K562 (cell line): ENCODE measurements around the gene TRIM25. TPM values are rescaled to one million over a fixed set of nuclear protein-coding genes. Genes with fewer than 3 reads are reported as not detected.

Source experiments
- ATAC-seq: fragments of 200-7000 bp; cut with Tn5 transposase; 3 replicates; pipeline ENCODE4 v1.9.1; 2020; ENCODE audit warnings: moderate library complexity
- BruUV-seq: library from RNA; stranded (reverse); fragments of 400-500 nt; replicated peaks from 2 replicates; lab custom pipeline; 2021; lab: Mats Ljungman, UMichigan
- CTCF ChIA-PET: fragments of 300-600 bp; formaldehyde crosslinking; extraction: SDS; loops from one replicate; lab custom pipeline; 2021; ENCODE audit warnings: low intra/inter-chr PET ratio; lab: Yijun Ruan, JAX
- POLR2A ChIA-PET: fragments of 300-600, 350-650 bp; sonication (Branson Sonifier 250); formaldehyde crosslinking; extraction: SDS; loops from one replicate; lab custom pipeline; 2021; ENCODE audit warnings: antibody characterized with exemption, inconsistent platforms; lab: Yijun Ruan, JAX
- DNase-seq, 4 experiments: peaks; one replicate each; pipeline versions ENCODE4 v3.0.0 to v3.0.0-alpha.2; 2011 to 2018; ENCODE audit warnings: low spot score in 3 of 4, mixed read lengths in 3 of 4; ENCODE audit errors: extremely low read depth in 1 of 4
- FAIRE-seq: peaks from 2 replicates; lab custom pipeline; 2011; peaks lifted over from hg19 to GRCh38; lab: Jason Lieb, UNC
- H2AFZ ChIP-seq: 2 replicates; pipeline ENCODE4 v1.6.0; 2011; ENCODE audit warnings: low read depth, low read length, control low read depth, inconsistent platforms
- H3K27ac ChIP-seq: fragments of 200-600 bp; 3 replicates; pipeline ENCODE4 v1.8.0; 2011; ENCODE audit warnings: low read depth, mild to moderate bottlenecking, control low read depth, inconsistent platforms, low read length, moderate library complexity, mixed read lengths; ENCODE audit errors: extremely low read depth
- H3K27me3 ChIP-seq, 2 experiments: fragments of 300-600 bp in 1 of 2; 2 replicates in 1 of 2; 3 replicates in 1 of 2; pipeline versions ENCODE4 v1.6.0 to v1.8.0; 2011; ENCODE audit warnings: inconsistent platforms in 2 of 2, low read length in 2 of 2, mild to moderate bottlenecking in 1 of 2, mixed read lengths in 1 of 2, moderate library complexity in 1 of 2; ENCODE audit not compliant: control insufficient read depth in 2 of 2, insufficient read depth in 2 of 2
- H3K36me3 ChIP-seq: fragments of 300-600 bp; 3 replicates; pipeline ENCODE4 v1.8.0; 2011; ENCODE audit warnings: mild to moderate bottlenecking, low read length, inconsistent platforms; ENCODE audit not compliant: control insufficient read depth, insufficient read depth
- H3K4me1 ChIP-seq, 2 experiments: fragments of 200-600 bp in 1 of 2; replicated peaks in 1 of 2; 2 replicates in 1 of 2; 3 replicates in 1 of 2; pipeline versions ENCODE4 v1.5.1 to v1.8.0; 2011; ENCODE audit warnings: inconsistent platforms in 2 of 2, low read length in 2 of 2, mild to moderate bottlenecking in 1 of 2, mixed read lengths in 1 of 2, moderate library complexity in 1 of 2; ENCODE audit not compliant: control insufficient read depth in 2 of 2, insufficient read depth in 2 of 2
- H3K4me2 ChIP-seq: 2 replicates; pipeline ENCODE4 v1.6.1; 2011; ENCODE audit warnings: low read length, control low read depth, inconsistent platforms, mixed read lengths; ENCODE audit not compliant: insufficient read depth
- H3K4me3 ChIP-seq: fragments of 200-600 bp; sonication (generic), shearing (Covaris generic); 2 replicates; pipeline ENCODE4 v1.5.1; 2016; ENCODE audit warnings: control low read depth, inconsistent platforms
- H3K79me2 ChIP-seq: fragments of 200-600 bp; 3 replicates; pipeline ENCODE4 v1.8.0; 2011; ENCODE audit warnings: low read length, inconsistent platforms; ENCODE audit not compliant: control insufficient read depth, insufficient read depth
- H3K9ac ChIP-seq, 2 experiments: 2 replicates each; pipeline versions ENCODE4 v1.6.0 to v1.6.1; 2011; ENCODE audit warnings: low read depth in 2 of 2, low read length in 2 of 2, control low read depth in 1 of 2, inconsistent platforms in 1 of 2, mild to moderate bottlenecking in 1 of 2, mixed read lengths in 1 of 2; ENCODE audit not compliant: insufficient read depth in 1 of 2
- H3K9me1 ChIP-seq: one replicate; pipeline ENCODE4 v1.6.0; 2011; ENCODE audit warnings: inconsistent platforms, mild to moderate bottlenecking, low read length, moderate library complexity; ENCODE audit not compliant: control insufficient read depth, insufficient read depth
- H3K9me3 ChIP-seq: replicated peaks from 2 replicates; pipeline ENCODE4 v1.5.1; 2011; ENCODE audit warnings: low read depth, low read length, inconsistent platforms; ENCODE audit not compliant: control insufficient read depth, insufficient read depth
- H4K20me1 ChIP-seq: replicated peaks from 2 replicates; pipeline ENCODE4 v1.6.1; 2011; ENCODE audit warnings: low read length, inconsistent platforms, mixed read lengths; ENCODE audit not compliant: control insufficient read depth, insufficient read depth
- AFF1 ChIP-seq, 2 experiments: fragments of 450-650 bp; IDR thresholded peaks; 2 replicates each; pipeline ENCODE4 v1.6.1; 2018; ENCODE audit warnings: mild to moderate bottlenecking in 2 of 2, low read depth in 1 of 2; ENCODE audit not compliant: partially characterized antibody in 2 of 2
- ZNF212 ChIP-seq: fragments of 450-650 bp; formaldehyde crosslinking; IDR thresholded peaks from 2 replicates; pipeline ENCODE4 v1.4.0; 2020; ENCODE audit warnings: mild to moderate bottlenecking
- in situ Hi-C: fragments of 300-500 bp; cut with MboI; formaldehyde crosslinking; loops from 4 replicates; pipeline ENCODE4 v1.15.0; 2018; ENCODE audit warnings: inconsistent platforms, mixed read lengths
- intact Hi-C: fragments of 100-400 bp; cut with micrococcal nuclease; formaldehyde crosslinking; loops from 2 replicates; pipeline ENCODE4 v1.14.2; 2022
- polyA plus RNA-seq, 8 experiments: library from polyadenylated mRNA; depleted of rRNA in 4 of 8; stranded (reverse) in 5 of 8; unstranded in 3 of 8; fragments of >200 nt; fragmentation: Nextera tagmentation in 2 of 8; fragmentation: Illumina TruSeq in 1 of 8; extraction: Ambion mirVana in 2 of 8; extraction: Trizol in 1 of 8; gene quantifications; 2 replicates each; pipeline versions ENCODE4 v1.2.1 to v1.2.3, GENCODE V29; 2011 to 2014; ENCODE audit warnings: inconsistent platforms in 1 of 8, missing spikeins in 1 of 8
- total RNA-seq, 7 experiments: library from RNA; depleted of rRNA in 6 of 7; stranded (reverse); fragments of >200 nt in 6 of 7; fragmentation: Illumina TruSeq in 2 of 7; extraction: Trizol in 2 of 7; gene quantifications; 2 replicates each; pipeline versions ENCODE4 v1.2.1 to v1.2.3, GENCODE V29; 2011 to 2021; ENCODE audit warnings: low replicate concordance in 1 of 7

TRIM25 gene
- total and polyA plus RNA-seq, 9 of the 15 experiments (the other 6 are each of a cell fraction or from before 2014, with no cell fraction given): 5.9 to 49.5 (median 24.5) TPM

- Histone ChIP-seq H3K4me1 (no peaks in the 10 kb centered on the region; a peak in 1 of 5 replicates), H3K9me3 (no peaks in the 10 kb centered on the region), H3K27me3 (no peaks in the 10 kb centered on the region), H3K36me3 (no peaks in the 10 kb centered on the region), H3K9me1 (no peaks in the 10 kb centered on the region), H3K4me3 (no peak overlapping the region), H3K4me2 (no peak overlapping the region), H2AFZ (no peak overlapping the region; the same call in 1 of the 2 replicates), H3K27ac (no peak overlapping the region), H3K79me2 (no peaks in the 10 kb centered on the region), H4K20me1 (no peaks in the 10 kb centered on the region), H3K9ac (no peak overlapping the region)
- BruUV-seq: no TSS peak
- POLR2A ChIA-PET: no interaction called here
- FAIRE-seq: no peak
- DNase-seq: no peak
- intact Hi-C loops: no loop called here
- peak in 1 of 2 experiments; percentile 35 for TF ChIP-seq AFF1 (IDR thresholded peaks at IDR 0.05; ENCODE audit: low read depth in 1 of 2, partially characterized antibody in 2 of 2)
- TF ChIP-seq ZNF212: no peak
- in situ Hi-C loops: no loop called here
- CTCF ChIA-PET: no interaction called here
- no peak for ATAC-seq
These were observed 12.4 kb upstream of the TRIM25 start for GRCh38 chr17:56926270-56926669.
